NCI-H1930 (cell line): ENCODE results near the gene MLIP.

Experiments
- DNase-seq, 2 experiments: peaks; one replicate each; lab custom pipeline; 2025; lab: John Stamatoyannopoulos, UW

Gene MLIP

DNA sequence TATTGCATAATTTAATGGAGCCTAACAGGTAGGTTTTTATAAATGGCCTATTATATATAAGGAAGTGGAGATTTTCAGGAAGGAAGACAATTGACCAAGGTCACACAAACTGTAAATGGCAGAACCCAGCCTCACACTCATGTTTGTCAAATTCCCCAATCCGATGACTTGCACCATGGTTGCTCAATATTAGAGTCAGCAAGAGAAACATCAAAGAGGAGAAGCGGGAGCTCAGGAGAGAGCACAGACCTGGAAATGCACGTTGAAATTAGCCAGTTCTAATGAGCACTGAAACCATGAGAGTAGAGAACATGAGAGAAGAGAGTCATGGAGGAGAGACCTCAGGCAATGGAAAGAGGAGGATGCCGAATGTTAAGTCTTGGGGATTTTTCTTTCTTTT is 13.5 kb upstream of the MLIP start:
- no peak for DNase-seq

DNA sequence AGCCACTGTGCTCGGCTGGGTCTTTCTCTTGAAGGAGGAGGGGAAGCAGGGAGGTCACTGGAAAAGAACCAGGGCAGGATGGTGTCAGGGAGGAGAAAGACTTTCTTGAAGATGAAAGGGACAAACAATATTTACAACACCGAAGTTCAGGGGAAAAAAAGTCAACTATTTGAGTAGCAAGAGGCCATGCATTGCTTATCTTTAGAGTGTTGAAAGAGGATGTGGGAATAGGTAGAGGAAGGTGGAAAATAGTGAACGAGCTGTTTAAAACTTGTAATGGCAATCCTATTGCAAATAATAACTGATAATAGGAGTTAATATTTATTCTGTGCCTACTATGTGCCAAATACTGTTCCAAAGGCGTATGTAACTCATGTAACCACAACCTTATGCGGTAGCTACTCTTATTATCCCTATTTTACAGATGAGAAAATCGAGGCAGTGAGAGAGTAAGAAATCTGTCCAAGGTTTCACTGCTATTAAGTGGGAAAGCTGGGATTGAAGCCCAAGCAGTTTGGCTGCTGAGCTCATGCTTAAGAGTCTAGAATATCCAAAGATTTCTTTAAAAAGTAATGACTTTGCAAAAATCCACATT is 12.7 kb upstream of the MLIP start:
- DNase-seq: no peak

DNA sequence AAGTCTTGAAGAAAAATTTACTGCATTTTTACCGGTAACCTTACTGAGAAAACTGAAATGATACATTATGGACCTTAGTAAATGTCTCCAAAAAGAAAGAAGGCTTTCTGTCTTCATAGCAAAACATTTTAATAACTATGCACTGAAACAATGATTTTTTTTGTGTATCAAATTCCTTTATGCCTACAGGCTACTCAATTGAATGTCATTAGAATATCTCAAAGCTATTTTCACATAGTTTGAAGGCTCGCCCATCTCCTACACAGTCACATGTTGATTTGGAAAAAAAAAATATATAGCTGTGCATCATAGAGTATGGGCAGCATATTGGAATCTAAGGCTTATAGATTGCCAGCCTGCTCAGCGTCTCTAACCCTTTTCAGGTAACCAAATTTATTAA is 12.0 kb upstream of the MLIP start:
- DNase-seq: no peak

DNA sequence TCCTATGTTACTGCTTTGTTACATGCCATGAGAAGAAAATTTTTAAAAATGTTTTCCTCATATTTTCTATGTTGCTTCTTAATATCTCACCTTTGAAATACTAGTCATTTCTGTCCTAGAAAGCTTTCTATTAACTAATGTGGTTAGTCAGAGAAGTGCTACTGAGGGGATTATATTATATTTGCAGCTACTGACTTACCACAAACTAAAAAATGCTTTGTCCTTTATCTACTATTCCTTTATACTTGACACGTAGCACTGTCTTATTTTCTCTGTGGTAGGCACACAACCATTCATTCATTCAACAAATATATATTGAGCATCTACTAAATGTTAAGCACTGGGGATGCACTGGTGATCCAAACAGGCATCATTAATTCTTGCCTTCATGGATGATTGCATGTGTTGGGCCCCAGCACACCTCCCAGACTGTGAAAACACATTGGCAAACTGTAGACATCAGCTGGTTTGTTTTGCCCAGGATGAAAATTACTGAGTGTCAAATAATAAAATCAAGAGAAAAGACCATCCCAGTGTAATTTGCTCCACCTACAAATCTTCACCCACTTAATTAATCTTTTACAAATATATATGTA is 10.7 kb upstream of the MLIP start:
- DNase-seq: no peak

DNA sequence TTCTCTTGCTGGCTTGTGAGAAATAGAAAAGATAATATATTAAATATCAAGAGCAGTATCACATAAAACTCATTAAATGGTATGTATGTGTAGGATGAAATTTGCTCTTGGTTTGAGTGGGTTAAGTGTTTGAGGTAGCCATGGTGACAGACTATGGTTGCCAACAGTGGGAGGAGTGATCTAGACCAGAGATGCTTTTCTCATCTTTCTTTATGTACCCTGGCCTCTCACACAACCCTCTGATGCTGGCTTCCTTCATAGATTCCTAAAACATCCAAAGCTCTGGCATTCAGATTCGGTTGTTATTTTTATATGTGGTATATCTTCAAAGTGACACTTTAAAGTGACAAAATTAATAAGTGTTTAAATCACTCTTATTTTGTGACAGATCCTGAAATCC is 9.0 kb upstream of the MLIP start:
- no peak for DNase-seq

DNA sequence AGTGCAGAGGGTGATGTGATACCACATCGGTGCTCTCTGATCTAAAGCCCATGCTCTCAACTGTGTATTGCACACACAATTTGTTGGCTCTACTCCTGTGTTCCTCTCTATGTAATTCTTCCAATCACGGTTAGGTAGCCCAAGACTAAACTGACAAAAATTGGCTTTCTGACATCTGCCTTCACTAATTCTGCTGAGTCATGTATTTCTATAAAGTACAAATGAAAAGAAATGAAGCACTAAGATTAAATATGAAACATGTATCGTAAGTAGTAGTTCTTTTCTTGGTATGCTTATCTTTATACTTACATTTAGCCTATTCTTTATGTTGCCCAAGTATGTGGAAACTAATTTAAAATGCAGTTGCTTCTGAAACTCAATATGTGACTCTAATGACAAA is 7.7 kb upstream of the MLIP start:
- no peak for DNase-seq

DNA sequence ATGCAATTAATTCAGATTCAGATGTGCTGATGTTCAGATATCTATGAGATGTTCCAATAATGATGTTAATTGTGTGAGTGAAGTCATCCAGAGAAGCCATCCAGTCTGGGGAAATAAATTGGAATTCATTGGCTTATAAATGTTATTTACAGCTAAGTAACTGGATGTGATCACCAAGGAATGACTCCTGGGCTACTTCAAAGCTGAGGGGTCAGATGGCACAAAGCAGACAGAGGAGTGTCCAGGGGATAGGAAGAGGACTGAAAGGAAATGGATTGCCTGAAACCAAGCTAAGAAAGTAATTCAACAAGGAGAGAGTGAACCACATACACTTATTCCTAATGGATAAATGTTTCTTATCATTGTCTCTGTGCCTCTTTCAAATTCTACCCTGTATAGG is 4.5 kb upstream of the MLIP start:
- no peak for DNase-seq

DNA sequence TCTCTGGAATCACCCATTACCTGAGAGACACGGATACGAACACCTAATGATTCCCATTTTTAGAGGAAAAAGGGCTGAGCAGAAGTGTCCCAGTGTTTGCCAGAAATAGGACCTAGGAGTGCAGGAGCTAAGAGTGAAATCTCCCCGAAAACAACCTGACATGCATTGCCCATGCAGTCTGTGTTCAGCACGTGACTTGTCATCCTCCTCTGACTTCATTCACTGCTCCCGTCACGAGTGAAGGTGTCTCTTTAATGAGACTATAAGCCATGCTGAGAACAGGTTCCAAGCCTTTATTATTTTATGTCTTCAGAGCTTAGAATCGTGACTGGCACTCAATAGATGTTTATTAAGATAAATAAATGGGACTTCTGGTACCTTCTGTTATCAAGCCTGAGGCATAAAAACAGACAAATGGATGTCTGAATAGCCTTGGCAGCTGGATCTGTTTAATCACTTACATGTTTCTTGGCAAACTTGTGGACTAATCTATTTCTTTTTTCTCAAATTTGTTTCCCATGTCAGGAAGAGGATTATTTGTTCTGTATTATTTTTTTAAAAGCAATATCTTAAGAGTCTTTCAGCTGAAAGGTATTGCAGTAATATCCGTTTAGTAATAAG is 3.7 kb upstream of the MLIP start:
- no peak for DNase-seq

DNA sequence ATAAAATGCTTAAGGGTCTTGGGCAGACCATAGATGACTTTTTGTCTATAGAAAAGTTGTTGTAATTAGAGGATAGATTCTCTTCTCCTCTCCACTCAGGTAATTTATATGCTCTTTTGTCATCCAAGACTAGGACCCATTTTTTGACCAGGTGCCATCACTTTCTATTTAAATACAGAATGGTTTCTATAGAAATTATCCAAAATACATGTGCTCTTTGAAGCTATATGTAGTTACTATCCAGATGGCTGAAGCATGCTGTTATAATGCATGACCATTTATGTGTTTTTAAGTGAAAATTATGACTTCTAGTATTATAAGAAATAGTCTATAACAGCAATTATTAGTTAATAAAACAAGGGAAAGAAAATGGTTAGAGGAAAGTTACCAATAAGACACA is 3.0 kb upstream of the MLIP start:
- DNase-seq: no peak

DNA sequence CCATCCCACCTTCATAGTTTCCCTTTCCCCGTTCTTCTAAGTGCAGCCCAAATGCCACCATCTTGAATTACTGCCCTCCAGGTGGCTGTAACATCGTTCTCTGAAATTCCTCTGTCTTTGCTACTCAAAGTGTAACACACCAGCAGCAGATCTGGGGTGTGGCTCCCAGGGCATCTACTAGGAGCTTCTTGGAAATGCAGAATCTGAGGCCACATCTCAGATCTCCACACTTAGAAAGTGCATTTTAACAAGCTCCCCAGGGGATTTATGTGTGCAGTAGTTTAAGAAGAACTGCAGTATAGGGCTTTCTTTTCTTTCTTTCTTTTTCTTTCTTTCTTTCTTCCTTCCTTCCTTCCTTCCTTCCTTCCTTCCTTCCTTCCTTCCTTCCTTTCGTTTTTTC is 1.7 kb upstream of the MLIP start:
- no peak for DNase-seq

DNA sequence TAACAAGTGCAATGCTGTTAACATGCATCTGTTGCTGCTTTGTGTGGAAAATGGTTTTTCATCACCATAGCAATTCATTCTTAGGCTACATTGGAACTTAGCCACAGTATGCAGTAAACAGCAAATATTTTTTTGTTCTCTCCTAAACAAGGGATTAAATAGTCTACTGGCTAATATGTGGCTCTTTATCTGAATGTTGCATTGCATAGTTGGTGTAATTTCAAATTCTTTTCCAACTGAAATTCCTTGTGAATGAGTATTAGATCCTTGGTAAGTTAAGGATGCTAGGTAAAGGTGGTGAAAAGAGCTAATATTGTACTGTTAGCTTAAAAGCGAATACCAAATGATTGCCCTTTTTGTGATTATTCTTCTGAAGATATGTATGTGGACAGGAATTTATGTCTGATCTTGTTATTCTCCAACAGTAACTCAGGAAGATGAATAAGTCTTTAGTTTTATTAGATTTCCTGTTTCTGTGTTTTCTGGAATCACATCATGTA is 958 bp downstream of the MLIP start:
- no peak for DNase-seq

DNA sequence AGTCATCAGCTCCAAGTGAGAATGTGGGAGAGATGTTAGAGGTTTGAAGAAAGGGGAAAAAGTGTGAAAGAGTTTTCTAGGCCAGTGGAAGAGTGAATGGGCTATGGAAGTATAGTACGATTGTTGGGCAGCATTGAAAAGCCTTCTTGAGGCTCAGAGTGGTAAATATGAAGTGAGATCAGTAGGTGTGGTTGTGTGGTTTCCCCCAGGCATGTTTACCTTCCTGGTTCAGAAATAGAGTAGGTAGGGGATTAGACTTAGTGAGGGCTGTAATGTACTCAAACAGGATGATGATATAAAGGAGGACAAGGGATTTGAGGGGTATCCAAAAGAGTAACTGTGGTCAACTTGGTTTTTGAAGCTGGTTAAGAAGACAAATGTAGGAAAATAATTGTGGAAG is 3.7 kb downstream of the MLIP start:
- no peak for DNase-seq

DNA sequence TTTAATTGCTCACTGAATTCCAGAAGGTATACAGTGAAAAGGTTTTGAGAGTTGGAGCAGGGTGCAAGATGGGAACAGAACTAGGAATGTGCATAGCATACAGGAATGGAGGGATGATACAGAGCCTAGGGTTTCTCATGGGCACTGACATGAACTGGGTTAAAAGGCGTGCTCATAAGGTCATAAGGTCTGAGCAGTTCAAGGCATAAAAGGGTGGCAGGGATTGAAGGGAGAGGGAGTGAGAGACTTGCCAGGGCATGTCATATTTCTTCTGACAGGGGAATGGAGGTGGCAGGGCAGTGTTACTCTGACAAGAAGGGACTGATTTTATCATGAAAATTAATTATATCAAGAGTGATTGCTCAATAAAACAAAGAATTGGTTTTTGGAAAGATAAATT is 4.7 kb downstream of the MLIP start:
- no peak for DNase-seq

DNA sequence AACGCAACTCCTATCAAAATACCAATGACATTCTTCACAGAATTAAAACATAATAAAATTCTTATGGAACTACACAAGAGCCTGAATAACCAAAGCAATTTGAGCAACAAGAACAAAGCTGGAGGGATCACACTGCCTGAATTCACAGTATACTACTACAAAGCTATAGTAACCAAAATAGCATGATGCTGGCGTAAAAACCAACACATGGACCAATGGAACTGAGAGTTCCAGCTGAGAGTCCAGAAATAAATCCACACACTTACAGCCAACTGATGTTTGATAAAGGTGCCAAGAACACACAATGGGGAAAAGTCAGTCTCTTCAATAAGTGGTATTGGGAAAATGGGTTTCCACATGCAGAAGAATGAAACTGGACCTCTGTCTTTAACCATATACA is 6.9 kb downstream of the MLIP start:
- no peak for DNase-seq

DNA sequence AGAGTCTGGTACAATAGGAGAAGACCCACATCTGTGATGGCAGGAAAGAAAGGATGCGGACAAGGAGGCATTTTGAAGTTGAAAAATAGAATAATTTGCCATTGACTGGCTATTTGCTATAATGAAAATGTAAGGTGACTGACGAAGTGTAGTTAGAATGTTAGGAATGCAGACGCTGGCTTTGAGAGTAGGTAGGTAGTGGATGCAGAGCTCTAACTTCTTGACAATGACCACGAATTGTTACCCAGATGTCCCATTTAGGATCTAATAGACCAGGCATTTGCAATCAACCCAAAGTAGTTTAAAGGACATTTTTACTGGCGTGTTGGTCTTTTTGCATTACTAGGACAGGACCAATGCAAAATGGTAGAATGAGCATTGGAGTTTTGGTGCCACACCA is 14.2 kb downstream of the MLIP start:
- no peak for DNase-seq

DNA sequence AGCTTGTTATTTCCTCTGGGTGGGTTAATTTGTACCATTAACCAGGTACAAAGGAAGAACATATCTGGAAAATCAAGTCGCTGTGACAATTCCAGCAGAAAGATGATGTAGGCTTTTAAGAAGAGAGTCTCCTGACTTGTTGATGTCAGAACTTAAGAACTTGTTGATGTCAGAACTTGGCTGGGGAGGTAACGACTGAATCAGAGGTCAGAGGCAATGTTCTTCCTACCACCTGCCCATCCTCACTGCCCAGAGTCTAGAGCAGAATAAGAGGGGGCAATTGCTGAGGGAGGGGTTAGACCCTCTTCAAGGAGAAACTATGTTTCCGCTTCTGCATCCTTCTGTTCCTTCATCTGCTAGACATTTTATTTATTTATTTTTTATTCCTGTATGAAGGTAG is 18.9 kb downstream of the MLIP start:
- DNase-seq: no peak

DNA sequence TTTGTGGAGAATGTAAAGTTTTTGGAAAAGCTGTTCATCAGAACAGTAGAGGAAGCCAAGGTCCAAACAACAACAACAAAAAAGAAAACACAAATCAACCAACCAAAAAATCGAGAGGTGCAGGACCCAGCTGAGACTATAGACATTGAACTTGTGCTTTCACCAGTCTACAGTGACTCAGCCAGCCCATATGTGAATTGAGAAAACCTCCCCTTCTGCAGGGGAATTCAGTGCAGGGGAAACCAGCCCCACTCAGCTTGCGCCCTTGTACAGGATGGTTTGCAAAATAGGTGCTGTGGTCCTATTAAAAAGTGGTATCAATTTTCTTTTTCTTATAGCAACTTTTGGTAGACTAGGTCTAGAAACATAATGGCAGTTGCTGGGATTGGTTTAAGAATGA is 21.3 kb downstream of the MLIP start:
- DNase-seq: no peak

DNA sequence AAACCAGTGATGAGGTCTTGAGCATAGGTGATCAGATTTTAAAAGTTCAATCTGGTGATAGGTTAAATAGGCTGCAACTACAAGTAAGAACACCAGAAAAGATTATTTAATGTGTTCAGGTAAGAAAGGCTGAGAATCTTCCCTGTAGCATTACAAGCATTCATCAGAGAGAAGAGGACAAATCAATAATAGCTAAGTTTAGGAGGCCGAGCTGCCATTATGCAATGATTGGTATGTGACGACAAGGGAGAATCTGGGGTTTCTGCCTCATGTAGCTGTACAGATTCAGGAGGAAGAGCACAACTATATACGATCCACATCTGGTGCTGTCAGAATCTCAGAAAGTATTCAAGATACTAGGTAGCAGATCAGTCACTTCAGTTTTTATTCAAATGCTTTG is 21.9 kb downstream of the MLIP start:
- no peak for DNase-seq

DNA sequence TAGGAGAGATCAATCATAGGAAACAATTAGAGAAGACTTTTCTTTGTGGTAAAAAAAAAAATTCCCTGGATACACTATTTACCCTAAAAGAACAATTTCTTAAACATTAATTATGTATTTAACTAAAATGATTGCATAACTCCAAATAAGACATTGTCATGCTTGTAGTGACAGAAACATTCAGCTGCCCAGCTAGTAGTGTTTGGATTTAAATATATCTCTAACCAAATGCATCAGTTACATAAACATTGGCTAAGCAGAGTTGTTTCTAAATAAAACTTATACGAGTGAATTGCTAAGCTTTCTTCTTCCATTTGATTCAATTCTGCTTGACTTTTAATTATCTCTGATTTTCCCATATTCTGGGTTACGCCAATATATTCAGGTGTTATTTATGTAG is 23.7 kb downstream of the MLIP start:
- DNase-seq: no peak

DNA sequence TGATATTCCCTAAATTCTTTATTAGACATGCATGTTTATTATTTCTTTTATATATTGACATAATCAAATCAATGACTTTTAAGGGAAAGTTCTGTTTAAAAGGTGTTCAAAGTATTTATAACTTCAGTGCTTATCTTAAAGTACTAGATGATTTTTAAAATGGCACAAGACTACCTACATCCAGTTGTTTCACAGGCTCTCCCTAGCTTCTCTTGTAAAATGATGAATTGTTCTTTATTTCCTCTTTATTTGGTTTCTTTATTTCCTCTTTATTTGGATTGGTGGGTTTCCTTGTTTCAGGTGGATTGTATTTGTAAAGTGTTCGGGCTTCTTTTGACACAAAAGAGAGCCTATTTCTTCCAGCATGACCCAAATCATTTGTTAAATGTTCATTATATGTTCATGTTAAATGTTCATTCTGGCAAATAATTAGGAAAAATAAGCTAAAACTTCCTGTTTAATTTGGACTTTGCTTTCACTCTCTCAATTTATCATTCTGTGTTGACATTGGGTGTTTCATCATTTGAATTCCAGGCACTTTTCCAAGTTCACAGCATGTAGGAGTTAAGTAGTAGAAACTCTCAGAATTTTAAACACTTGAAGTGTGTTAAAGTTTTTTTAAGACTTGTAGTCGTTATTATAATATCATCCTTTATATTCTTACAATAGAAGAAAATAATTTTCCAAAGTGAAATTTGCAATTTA is 24.6 kb downstream of the MLIP start:
- DNase-seq: no peak

DNA sequence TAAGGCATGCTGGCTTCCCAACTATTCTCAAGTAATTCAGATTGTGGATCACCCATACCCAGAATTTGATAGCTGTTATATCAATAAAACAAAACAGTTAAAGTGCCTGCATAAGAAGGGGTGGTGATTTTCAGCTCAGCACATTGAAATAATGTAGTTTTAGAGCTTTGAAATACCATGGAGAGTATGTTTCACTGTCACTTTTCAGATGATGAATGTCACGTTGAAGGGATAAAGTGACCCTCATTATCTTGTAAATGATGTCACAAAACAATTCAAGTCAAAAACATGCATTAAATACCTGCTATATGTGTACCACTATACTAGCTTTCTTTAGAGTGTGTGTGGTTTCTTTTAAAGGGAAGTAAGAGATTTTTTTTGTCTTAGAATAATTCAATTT is 27.6 kb downstream of the MLIP start:
- DNase-seq: no peak

DNA sequence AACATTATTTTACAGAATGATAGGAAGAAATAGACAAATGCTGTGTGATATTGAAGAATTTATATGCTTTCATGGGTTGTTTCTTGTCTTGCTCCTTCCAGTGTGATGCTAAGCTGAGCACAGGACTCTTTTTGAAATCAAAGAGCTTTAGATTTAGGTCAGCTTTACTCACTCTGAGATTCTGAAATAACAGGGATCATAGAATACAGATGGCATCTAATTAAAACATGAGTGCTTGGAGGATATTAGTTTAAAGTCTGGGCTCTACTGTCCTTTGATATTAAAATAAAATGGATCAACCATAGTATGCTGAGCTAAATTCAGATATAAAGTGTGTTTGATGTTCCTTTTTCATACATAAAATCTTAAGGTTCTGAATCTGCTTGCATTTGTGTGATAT is 29.6 kb downstream of the MLIP start:
- no peak for DNase-seq

DNA sequence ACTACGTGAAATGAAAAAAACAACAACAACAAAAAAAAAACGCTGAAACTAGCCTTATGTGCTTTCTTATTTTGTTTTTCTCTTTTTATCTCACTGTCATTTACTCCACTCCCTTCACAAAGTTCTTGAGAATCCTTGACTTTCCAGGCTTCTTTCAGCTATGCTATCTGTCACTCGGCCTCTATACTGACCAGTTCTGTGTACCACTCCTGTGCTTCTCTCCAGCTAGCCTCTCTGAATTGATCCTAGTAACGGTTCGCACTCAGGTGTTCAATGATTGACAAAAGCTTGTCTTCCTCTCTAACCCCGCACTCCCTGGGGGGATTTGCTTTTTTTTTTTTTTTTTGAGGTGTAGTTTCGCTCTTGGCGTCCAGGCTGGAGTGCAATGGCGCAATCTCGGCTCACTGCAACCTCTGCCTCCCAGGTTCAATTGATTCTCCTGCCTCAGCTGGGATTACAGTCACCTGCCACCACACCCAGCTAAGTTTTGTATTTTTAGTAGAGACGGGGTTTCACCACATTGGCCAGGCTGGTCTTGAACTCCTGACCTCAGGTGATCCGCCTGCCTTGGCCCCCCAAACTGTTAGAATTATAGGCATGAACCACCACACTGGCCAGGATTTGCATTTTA is 31.8 kb downstream of the MLIP start:
- DNase-seq: no peak
